HG03103 (cell line): Measurements from ENCODE around the gene SAMD10.
"Not testable (repeated sequence)": the region's sequence is repeated elsewhere in the genome, so short reads cannot be mapped to it uniquely, and the experiment has no call there.

Experiments used
- ATAC-seq: cut with Tn5 transposase; IDR thresholded peaks from one replicate; pipeline ENCODE4 v1.9.1; 2021; ENCODE audit warnings: low read depth; ENCODE audit not compliant: unreplicated experiment

SAMD10 gene

GRCh38 chr20:63942969-63943807 is 36.3 kb downstream of the SAMD10 start:
- ATAC-seq, result no peak

DNA sequence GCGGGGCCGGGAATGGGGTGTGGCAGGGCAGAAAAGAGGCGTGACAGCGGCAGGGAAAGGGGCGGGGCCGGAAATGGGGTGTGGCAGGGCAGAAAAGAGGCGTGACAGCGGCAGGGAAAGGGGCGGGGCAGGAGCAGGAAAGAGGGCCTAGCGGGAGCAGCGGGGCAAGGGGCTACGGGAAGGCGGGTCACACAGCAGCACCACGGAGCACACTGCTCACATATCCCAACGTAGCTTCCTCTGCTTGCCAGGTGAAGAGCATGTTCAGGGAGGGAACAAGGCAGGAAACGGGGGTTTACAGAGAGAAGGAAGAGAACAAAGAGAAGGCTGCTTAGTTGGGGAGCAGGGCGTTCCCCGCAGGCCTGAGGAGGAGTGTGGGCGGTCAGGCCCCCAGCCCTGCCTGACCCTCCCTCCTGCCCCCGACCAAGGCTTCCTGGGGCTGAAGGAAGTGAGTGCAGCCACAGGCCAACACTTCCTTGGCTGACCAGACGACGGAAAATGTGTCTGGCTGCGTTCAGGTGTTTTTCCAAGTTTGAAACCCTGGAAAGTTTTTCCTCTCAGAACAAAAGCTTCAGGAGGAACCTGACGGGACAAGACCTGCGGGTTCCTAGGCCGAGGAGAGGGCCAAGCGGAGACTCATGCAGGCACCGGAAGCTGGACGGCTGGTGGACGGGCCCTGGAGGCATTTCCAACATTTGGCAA is 37.0 kb downstream of the SAMD10 start:
- no peak for ATAC-seq

DNA sequence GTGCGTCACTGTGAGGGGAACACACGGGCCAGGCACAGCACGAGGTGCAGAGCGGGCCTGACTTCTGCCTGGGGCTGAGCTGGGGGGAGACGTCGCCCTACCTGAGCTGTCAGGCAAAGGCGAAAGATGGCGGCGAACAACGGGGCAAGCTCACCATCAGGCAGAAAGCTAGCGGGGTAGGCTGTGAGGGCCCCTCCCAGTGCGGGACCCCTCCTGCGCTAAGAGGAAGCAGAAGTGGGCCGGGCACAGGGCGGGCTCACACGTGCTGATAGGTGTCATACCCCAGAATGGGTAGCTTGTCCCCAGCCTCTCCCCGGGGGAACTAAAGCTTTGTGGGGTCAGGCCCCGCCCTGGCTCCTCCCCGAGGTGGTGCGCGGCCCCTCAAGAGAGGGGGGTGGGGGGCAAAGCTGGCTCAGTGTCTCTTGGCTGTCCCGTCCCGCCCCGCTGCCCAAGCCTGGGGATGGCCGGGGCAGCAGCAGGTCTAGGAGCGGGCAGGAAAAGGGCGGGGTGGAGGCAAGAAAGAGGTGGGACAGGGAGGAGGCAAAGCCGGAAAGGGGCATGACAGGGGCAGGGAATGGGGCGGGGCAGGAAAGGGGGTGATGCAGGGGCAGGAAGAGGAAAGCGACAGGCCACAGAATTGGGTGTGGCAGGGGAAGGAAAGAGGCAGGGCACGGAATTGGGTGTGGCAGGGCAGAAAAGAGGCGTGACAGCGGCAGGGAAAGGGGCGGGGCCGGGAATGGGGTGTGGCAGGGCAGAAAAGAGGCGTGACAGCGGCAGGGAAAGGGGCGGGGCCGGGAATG is 38.0 kb downstream of the SAMD10 start:
- no peak for ATAC-seq

- ATAC-seq, result no peak
Measured at GRCh38 chr20:63940472-63941266, 38.8 kb downstream of the SAMD10 start.

GRCh38 chr20:63940071-63940471 is 39.4 kb downstream of the SAMD10 start:
- no peak for ATAC-seq

DNA sequence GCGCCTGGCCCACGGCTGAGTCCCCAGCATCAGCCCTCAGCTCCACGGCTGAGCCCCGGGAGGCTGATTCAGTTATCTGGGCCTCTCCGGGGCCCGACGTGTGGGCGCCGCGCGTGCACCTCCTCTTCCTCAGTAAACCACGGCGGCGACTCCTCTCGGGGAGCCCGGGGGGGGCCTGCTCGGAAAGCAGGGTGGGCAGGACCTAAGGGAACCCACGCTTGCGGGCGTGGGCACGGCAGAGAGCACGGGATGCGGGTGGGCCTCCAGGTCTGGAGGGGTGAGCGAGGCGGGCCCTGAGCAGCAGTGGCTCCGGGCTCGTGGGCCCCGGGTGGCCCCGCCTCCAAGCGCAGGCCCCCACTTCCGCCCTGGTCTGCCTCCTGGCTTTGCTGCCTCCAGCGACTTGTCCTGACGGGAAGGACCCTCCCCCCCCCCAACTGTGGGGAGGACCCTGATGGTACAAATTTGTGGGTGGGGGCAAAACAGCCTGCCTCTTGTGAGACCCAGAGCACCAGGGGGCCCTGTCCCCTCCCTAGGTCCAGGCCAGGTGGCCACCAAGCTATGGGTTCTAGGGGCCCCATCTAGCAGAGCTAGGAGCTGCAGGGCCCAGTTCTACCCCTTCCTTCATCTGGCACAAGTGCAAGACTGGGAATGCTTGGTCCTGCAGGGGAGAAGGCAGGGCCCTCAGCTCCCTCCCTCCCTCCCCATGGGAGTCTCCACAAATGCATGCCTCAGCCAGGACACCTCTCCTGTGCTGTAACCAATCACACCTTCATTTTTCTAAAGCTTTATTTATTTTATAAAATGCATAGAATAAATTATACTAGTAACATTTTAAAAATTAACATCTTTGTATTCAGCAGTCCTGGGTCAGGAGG is 40.1 kb downstream of the SAMD10 start:
- ATAC-seq, result no peak

- ATAC-seq, result no peak
Measured at GRCh38 chr20:63937596-63937995, 41.8 kb downstream of the SAMD10 start.

DNA sequence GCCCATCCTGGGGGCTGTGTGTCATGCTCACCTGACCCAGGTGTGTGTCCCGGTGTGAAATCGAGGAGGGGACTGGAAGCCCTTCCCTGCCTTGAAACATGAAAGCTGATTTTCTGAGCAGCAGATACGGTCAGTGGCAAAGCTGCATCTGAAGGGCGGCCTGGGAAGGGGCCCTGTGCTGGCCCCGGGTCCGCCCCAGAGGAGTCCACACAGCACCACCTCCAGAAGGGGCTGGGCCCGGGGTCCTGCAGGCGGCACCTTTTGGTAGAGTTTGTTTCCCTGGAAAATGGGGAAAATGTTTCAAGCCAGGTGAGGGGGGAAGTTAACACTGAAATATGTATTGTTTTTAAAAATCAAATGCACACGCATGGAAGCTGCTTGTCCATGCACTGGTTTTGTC is 44.0 kb downstream of the SAMD10 start:
- ATAC-seq, result no peak

GRCh38 chr20:63934271-63935068 is 45.0 kb downstream of the SAMD10 start:
- no peak for ATAC-seq

DNA sequence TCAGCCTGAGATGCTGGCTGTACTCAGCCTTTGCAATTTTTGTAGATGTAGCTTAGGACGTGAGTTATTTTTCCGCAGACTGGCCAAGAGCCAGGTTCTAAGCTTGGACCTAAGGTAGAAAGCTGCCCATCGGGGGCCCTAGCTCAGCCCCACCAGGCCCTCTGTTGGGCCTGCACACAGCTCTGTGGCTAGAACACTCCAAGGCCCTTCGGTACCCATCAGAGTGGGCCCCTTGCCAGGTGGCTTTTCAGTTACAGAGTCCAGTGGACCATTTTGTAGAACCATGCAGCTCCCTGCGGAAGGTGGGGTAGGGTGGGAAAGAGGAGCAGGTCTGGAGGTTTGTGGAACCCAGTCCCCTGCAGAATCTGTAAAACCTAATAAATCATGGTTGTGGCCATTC is 45.8 kb downstream of the SAMD10 start:
- no peak for ATAC-seq

DNA sequence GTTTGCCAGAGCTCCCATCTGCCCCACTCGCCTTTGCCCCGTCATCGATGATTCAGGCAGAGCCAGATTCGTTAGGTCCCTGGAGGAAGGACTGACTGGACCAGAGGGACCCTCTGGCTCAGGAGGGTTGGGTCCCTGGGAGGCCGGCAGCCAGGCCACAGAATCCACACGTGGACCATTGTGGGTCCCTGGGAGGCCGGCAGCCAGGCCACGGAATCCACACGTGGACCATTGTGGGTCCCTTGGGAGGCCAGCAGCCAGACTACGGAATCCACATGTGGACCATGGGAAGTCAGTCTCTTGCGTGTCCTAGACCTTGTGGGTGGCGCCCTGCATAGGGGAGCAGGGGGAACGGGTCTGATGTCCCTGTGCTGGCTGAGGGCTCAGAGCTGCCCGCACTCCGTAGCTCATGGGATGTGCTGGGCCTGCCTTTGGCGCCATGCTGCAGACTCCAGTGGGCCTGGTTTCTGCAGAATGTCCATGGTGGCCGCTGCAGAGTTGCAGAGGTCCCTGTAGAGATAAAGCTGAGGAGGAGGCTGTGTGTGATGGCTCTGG is 46.8 kb downstream of the SAMD10 start:
- ATAC-seq, result no peak

- ATAC-seq, result no peak
Measured at GRCh38 chr20:63931735-63932134, 47.7 kb downstream of the SAMD10 start.

DNA sequence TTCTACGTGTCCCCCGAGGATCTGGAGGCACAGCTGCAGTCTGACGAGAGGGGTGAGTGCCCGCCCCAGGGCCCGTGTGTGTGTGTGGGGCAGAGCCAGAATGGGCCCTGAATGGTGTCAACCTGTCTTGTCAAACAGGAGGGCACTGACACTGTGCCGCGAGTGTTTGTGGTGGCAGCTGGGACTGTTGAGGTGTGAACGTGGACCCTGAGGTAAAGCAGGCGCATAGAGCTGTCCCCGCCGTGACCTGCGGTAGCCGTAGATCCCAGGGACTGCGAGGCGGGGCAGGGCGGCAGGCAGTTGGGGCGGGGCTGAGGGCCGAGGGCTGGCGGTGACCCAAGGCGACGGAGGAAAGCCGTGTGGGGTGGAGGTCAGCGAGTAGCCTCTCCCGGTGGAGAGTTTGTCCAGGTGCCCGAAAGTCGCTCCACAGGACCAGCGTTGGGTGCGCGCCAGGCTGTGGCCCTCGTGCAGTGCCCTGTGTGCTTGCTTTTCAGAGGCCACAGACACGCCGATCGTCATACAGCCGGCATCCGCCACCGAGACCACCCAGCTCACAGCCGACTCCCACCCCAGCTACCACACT is 48.4 kb downstream of the SAMD10 start:
- no peak for ATAC-seq

DNA sequence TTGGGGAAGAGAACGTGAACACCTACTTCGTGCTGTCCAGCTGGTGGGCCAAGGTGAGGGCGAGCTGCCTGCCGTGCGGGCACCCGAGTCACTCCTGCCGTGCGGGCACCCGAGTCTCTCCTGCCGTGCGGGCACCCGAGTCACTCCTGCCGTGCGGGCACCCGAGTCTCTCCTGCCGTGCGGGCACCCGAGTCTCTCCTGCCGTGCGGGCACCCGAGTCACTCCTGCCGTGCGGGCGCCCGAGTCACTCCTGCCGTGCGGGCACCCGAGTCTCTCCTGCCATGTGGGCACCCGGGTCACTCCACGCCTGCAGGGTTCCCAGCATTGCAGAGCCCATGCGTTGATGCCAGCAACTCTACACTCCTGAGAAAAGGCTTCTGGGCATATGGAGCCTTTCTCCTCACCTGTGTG is 50.0 kb downstream of the SAMD10 start:
- not testable (repeated sequence) for ATAC-seq

DNA sequence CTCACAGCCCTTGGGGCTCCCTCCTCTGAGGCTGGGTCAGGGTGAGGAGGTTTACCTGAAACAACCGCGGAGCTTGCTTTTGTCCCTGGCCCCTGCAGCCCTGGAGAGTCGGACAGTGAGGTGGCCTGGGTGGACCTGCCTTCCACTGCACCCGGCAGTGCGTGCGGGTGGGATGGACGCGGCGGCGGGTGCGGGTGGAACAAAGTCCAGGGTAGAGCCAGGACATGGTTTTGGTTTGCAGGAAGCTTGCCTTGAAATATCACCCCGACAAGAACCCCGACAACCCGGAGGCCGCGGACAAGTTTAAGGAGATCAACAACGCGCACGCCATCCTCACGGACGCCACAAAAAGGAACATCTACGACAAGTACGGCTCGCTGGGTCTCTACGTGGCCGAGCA is 50.4 kb downstream of the SAMD10 start:
- ATAC-seq, result no peak

DNA sequence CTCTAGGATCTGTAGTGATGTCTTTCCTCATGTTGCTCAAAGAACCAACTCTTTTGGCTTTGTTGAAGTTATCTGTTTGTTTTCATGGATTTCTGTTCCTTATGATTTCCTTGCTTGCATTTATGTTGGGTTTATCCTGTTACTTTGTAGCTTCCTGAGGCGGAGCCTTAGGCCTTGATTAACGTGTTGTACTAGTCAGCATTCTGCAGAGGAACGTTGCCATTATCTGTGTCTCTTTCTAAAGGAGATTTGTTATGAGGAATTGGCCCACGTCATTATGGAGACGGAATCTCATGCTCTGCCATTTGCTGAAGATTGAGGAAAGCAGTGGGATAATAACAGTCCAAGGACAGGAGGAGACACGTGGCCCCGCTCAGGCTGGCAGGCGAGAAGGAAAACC is 53.1 kb downstream of the SAMD10 start:
- no peak for ATAC-seq

GRCh38 chr20:63924241-63924640 is 55.2 kb downstream of the SAMD10 start:
- no peak for ATAC-seq
